ENCODE data around the gene EGFR. TPM values are rescaled to one million over a fixed set of nuclear protein-coding genes. Genes with fewer than 3 reads are reported as not detected.

EGFR gene
- total RNA-seq, 1 donor from 2014 or later: 19.4 TPM

DNA sequence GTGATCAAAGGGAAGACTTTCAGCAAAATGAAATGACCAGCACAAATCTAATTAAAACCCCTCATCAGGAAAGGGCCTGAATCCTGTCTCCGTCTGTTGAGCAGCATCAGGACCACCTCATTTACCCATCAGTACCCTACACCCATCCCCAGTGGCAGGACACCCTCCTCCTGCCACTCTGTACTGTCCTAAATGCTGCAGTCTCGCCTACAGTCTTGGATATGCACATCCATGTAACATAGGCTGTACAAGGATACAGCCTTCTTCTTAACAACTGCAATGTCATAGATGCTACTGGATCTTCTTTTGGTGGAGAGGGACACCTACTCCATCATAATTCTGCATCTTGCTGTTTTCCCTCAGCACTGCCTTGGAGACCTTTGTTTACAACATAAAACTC is 206.0 kb downstream of the EGFR start:
- Mint-ChIP-seq H3K4me1 (no peaks in the 10 kb centered on the region), H3K4me3 (no peak overlapping the region), H3K36me3 (no peaks in the 10 kb centered on the region), H3K9me3 (peaks cover 24% of the 10 kb centered on the region), H3K27ac (no peak overlapping the region), H3K27me3 (ENCODE audit: low read depth) (peaks cover 19% of the 10 kb centered on the region)
- no peak for DNase-seq (ENCODE audit: low spot score in 2 of 2, unreplicated experiment in 2 of 2)
- TF ChIP-seq, protein P1, sequence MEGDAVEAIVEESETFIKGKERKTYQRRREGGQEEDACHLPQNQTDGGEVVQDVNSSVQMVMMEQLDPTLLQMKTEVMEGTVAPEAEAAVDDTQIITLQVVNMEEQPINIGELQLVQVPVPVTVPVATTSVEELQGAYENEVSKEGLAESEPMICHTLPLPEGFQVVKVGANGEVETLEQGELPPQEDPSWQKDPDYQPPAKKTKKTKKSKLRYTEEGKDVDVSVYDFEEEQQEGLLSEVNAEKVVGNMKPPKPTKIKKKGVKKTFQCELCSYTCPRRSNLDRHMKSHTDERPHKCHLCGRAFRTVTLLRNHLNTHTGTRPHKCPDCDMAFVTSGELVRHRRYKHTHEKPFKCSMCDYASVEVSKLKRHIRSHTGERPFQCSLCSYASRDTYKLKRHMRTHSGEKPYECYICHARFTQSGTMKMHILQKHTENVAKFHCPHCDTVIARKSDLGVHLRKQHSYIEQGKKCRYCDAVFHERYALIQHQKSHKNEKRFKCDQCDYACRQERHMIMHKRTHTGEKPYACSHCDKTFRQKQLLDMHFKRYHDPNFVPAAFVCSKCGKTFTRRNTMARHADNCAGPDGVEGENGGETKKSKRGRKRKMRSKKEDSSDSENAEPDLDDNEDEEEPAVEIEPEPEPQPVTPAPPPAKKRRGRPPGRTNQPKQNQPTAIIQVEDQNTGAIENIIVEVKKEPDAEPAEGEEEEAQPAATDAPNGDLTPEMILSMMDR (IDR thresholded peaks at IDR 0.05; ENCODE audit: unreplicated experiment): no peak

DNA sequence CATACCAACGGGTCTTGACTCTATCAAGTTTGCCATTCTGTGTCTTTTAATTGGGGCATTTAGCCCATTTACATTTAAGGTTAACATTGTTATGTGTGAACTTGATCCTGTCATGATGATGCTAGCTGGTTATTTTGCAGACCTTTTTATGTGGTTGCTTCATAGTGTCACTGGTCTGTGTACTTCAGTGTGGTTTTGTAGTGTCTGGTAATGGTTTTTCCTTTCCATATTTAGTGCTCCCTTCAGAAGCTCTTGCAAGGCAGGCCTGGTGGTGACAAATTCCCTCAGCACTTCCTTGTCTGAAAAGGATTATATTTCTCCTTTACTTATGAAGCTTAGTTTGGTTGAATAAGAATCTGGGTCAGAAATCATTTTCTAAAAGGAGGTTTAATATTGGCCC is 211.2 kb downstream of the EGFR start:
- Mint-ChIP-seq H3K27me3 (ENCODE audit: low read depth) (peaks cover 21% of the 10 kb centered on the region), H3K36me3 (no peaks in the 10 kb centered on the region), H3K4me1 (no peaks in the 10 kb centered on the region), H3K4me3 (no peak overlapping the region), H3K27ac (no peak overlapping the region), H3K9me3 (peaks cover 35% of the 10 kb centered on the region)
- DNase-seq (ENCODE audit: low spot score in 2 of 2, unreplicated experiment in 2 of 2): no peak
- TF ChIP-seq, protein P1 (IDR thresholded peaks at IDR 0.05; ENCODE audit: unreplicated experiment): no peak

DNA sequence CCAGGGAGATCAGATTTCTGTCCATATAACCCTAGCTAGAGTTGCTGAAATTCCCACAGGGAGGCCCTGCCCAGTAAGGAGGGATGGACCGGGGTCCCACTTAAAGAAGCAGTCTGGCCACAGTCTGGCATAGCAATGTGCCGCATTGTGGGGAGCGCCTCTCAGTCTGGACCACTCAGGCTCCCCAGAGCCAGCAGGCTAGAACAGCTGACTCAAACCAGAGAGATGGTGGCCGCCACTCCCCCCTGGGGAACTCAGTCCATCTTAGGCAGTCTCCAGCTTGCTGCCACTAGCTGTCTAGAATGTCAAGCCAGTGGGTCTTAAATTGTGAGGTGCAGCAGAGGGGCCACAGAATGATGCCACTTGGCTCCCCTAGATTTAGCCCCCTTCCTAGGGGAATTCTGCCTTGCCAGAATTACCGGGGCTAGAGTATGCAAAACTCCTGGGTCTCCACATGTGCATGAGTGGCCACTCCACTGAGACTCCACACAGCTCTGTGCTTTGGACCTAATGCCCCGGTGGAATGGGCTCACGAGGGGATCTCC is 213.0 kb downstream of the EGFR start:
- H3K27me3 Mint-ChIP-seq (ENCODE audit: low read depth): peaks cover 21% of the 10 kb centered on the region
- TF ChIP-seq, protein P1 (IDR thresholded peaks at IDR 0.05; ENCODE audit: unreplicated experiment): no peak
- no peak for DNase-seq (ENCODE audit: low spot score in 2 of 2, unreplicated experiment in 2 of 2)
- no peak overlapping the region for H3K4me3 Mint-ChIP-seq
- no peaks in the 10 kb centered on the region for H3K4me1 Mint-ChIP-seq
- H3K9me3 Mint-ChIP-seq: peaks cover 31% of the 10 kb centered on the region
- no peaks in the 10 kb centered on the region for H3K36me3 Mint-ChIP-seq
- no peak overlapping the region for H3K27ac Mint-ChIP-seq

DNA sequence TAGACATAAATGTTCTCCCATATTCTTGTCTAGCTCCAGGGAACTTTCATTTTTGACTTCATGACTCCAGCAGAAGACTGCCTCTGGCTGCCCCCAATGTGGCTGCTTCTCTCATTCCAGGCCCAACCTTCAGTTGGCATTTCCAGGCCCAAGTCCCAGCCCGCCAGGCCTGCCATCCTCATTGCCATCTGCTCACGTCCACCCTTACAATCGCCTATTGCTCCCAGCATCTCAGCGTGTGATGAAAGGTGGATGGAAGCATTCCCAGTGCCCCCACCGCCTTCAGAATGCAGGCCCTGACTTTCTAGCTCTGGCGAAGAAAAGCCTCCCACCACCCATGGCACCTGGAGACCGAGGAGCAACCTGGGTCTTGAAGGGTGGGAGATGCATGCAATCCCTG is 214.2 kb downstream of the EGFR start:
- H3K4me1 Mint-ChIP-seq: no peaks in the 10 kb centered on the region
- TF ChIP-seq, protein P1 (IDR thresholded peaks at IDR 0.05; ENCODE audit: unreplicated experiment): no peak
- no peak for DNase-seq (ENCODE audit: low spot score in 2 of 2, unreplicated experiment in 2 of 2)
- no peaks in the 10 kb centered on the region for H3K36me3 Mint-ChIP-seq
- H3K4me3 Mint-ChIP-seq: no peak overlapping the region
- H3K27ac Mint-ChIP-seq: no peak overlapping the region
- peaks cover 21% of the 10 kb centered on the region for H3K27me3 Mint-ChIP-seq (ENCODE audit: low read depth)
- peaks cover 24% of the 10 kb centered on the region for H3K9me3 Mint-ChIP-seq

DNA sequence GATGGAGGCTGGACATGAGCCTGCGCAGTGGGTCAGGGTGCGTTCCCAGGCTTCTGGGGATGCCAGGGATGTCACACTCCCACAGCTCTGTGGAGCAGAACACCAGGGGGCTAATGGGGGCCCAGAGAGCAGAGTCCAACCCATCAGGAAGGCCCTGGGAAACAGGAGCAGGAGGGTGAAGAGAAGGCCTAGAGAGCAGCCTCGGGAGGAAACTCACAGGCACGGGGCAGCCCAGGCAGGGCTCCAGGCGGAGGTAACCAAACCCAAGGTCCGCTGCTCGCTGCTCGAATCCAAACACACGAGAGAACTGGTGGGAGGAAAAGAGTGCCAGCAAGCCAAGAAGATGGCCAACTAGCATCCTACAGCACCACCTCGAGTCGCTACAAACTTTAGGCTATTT is 215.6 kb downstream of the EGFR start:
- peaks cover 27% of the 10 kb centered on the region for H3K27me3 Mint-ChIP-seq (ENCODE audit: low read depth)
- H3K27ac Mint-ChIP-seq: no peak overlapping the region
- no peak overlapping the region for H3K4me3 Mint-ChIP-seq
- H3K36me3 Mint-ChIP-seq: no peaks in the 10 kb centered on the region
- peaks cover 14% of the 10 kb centered on the region for H3K9me3 Mint-ChIP-seq
- TF ChIP-seq, protein P1 (IDR thresholded peaks at IDR 0.05; ENCODE audit: unreplicated experiment): no peak
- H3K4me1 Mint-ChIP-seq: no peaks in the 10 kb centered on the region
- no peak for DNase-seq (ENCODE audit: low spot score in 2 of 2, unreplicated experiment in 2 of 2)

DNA sequence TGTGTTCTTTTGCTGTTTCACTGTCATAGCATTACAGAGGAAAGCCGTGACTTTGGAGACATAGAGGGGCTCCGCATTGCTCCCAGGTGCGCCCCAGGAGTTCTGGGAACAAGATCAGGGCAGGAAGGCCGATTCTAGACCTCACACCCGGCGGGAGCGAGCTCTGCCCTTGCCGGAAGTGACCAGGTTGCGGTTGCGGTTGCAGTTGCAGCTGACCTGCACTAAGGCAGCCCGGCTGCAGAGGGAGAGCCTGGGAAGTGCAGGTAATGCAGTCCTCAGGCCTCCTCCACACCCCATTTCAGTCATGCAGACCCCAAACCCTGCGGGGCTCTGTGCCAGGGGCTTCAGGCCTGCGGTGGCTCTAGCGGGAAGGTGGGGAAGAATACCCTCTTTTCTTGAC is 216.3 kb downstream of the EGFR start:
- Mint-ChIP-seq H3K4me1 (no peaks in the 10 kb centered on the region), H3K27me3 (ENCODE audit: low read depth) (peaks cover 31% of the 10 kb centered on the region), H3K9me3 (peaks cover 9% of the 10 kb centered on the region), H3K36me3 (no peaks in the 10 kb centered on the region), H3K4me3 (no peak overlapping the region), H3K27ac (no peak overlapping the region)
- DNase-seq (ENCODE audit: low spot score in 2 of 2, unreplicated experiment in 2 of 2): no peak
- TF ChIP-seq, protein P1 (IDR thresholded peaks at IDR 0.05; ENCODE audit: unreplicated experiment): no peak

Data from mesothelial cell of epicardium (in vitro differentiated cells).